EH (cell line): ENCODE results near the gene MRPL55.

Experiments
- DNase-seq: peaks from one replicate; pipeline ENCODE4 v3.0.0-alpha.2; 2015; ENCODE audit warnings: low read depth

The MRPL55 gene

GRCh38 chr1:228084325-228084724, 24.8 kb downstream of the MRPL55 start:
- peak; percentile 82 for DNase-seq

- DNase-seq, result peak; percentile 45
Measured at GRCh38 chr1:228083871-228084278, 25.2 kb downstream of the MRPL55 start.

- peak; percentile 69 for DNase-seq
Measured at GRCh38 chr1:228082918-228083870, 25.9 kb downstream of the MRPL55 start.

- DNase-seq, result peak; percentile 90
Measured at GRCh38 chr1:228082214-228082917, 26.7 kb downstream of the MRPL55 start, which contains the start of gene ARF1. Gene ARF1 (plus strand): TSS chr1:228082708. CDS start chr1:228097115, 14,407 bp downstream.

- peak; percentile 23 for DNase-seq
Measured at GRCh38 chr1:228081578-228082213, 27.4 kb downstream of the MRPL55 start.

- DNase-seq, result no peak
Measured at GRCh38 chr1:228081144-228081543, 28.0 kb downstream of the MRPL55 start.

- DNase-seq, result no peak
Measured at GRCh38 chr1:228079601-228080263, 29.4 kb downstream of the MRPL55 start.

- no peak for DNase-seq
Measured at GRCh38 chr1:228079013-228079412, 30.1 kb downstream of the MRPL55 start.

GRCh38 chr1:228077565-228078330, 31.4 kb downstream of the MRPL55 start:
- no peak for DNase-seq

- no peak for DNase-seq
Measured at GRCh38 chr1:228076796-228077430, 32.2 kb downstream of the MRPL55 start.

GRCh38 chr1:228075801-228076271, 33.3 kb downstream of the MRPL55 start:
- no peak for DNase-seq

GRCh38 chr1:228074954-228075730, 34.0 kb downstream of the MRPL55 start:
- DNase-seq, result no peak

- peak; percentile 46 for DNase-seq
Measured at GRCh38 chr1:228073857-228074545, 35.1 kb downstream of the MRPL55 start.

GRCh38 chr1:228073061-228073856, 35.8 kb downstream of the MRPL55 start:
- no peak for DNase-seq

- no peak for DNase-seq
Measured at GRCh38 chr1:228072658-228073043, 36.4 kb downstream of the MRPL55 start.

GRCh38 chr1:228071839-228072657, 37.1 kb downstream of the MRPL55 start:
- DNase-seq, result no peak

- DNase-seq, result no peak
Measured at GRCh38 chr1:228070851-228071250, 38.2 kb downstream of the MRPL55 start.
